Activated naive CD4-positive, alpha-beta T cell treated with anti-CD3 and anti-CD28 coated beads, Interleukin-2, amount 50 U/mL, for 72 hours (primary cell): Measurements from ENCODE around the gene ALOX5. TPM values are rescaled to one million over a fixed set of nuclear protein-coding genes. Genes with fewer than 3 reads are reported as not detected.
"Not testable (repeated sequence)": the region's sequence is repeated elsewhere in the genome, so short reads cannot be mapped to it uniquely, and the experiment has no call there.

Source experiments
- ATAC-seq, 2 donors: fragments of 150-1000 bp; cut with Tn5 transposase; 2 replicates each; pipeline ENCODE4 v1.10.0; 2021; ENCODE audit warnings: mild to moderate bottlenecking in 2 of 2, moderate library complexity in 2 of 2
- DNase-seq, 2 donors: peaks; one replicate each; pipeline ENCODE4 v3.0.0; 2021 to 2022; ENCODE audit warnings: low spot score in 2 of 2
- H3K27ac Mint-ChIP-seq, 2 donors: one replicate each; pipeline ENCODE4 v1.8.0; 2022; ENCODE audit warnings: mild to moderate bottlenecking in 2 of 2, mixed read lengths in 2 of 2
- H3K36me3 Mint-ChIP-seq, 2 donors: one replicate each; pipeline ENCODE4 v1.8.0; 2022; ENCODE audit warnings: mixed read lengths in 2 of 2
- H3K9me3 Mint-ChIP-seq, 2 donors: one replicate each; pipeline ENCODE4 v1.8.0; 2022; ENCODE audit warnings: mixed read lengths in 2 of 2
- total RNA-seq, 2 donors: library from RNA; stranded (reverse); gene quantifications; one replicate each; pipeline ENCODE4 v1.2.3, GENCODE V29; 2022

The ALOX5 gene
- 1 to 10 TPM in 1 of 2 donors, under 1 TPM in 1; 0.68 to 1.7 TPM for total RNA-seq

GRCh38 chr10:45373576-45374349 lies at the start of gene ALOX5:
Gene ALOX5, plus strand, starts transcription at chr10:45374216. Its CDS starts 64 bp downstream, at chr10:45374280.
- peak in 1 of 2 donors; percentile 22 for DNase-seq
- Mint-ChIP-seq H3K27ac (no peak within 1 kb of the TSS), H3K9me3 (no peaks in the 10 kb centered on the region), H3K36me3 (no peaks in the 10 kb centered on the region)
- peak; percentile 55 to 69 for ATAC-seq

GRCh38 chr10:45325116-45325515 lies 48.9 kb upstream of the ALOX5 start:
- no peak for ATAC-seq
- Mint-ChIP-seq H3K9me3 (peaks cover 7 to 20% of the 10 kb centered on the region in 2 donors), H3K36me3 (peaks cover 6 to 12% of the 10 kb centered on the region in 2 donors), H3K27ac (no peak overlapping the region)
- DNase-seq: no peak

GRCh38 chr10:45326864-45327263 lies 47.2 kb upstream of the ALOX5 start:
- peaks cover 0 to 12% of the 10 kb centered on the region in 2 donors for H3K9me3 Mint-ChIP-seq
- H3K36me3 Mint-ChIP-seq, DNase-seq, H3K27ac Mint-ChIP-seq, ATAC-seq: not testable (repeated sequence)

GRCh38 chr10:45331824-45332223 lies 42.2 kb upstream of the ALOX5 start:
- DNase-seq, H3K27ac Mint-ChIP-seq, H3K36me3 Mint-ChIP-seq, ATAC-seq: not testable (repeated sequence)
- peaks cover 0 to 12% of the 10 kb centered on the region in 2 donors for H3K9me3 Mint-ChIP-seq

- no peak for DNase-seq
- ATAC-seq: no peak
- H3K27ac Mint-ChIP-seq: no peak overlapping the region
- peaks cover 6 to 7% of the 10 kb centered on the region in 2 donors for H3K36me3 Mint-ChIP-seq
- H3K9me3 Mint-ChIP-seq: peaks cover 7 to 12% of the 10 kb centered on the region in 2 donors
Observed at GRCh38 chr10:45339894-45340293, 34.1 kb upstream of the ALOX5 start.

- H3K9me3 Mint-ChIP-seq: peaks cover 7 to 12% of the 10 kb centered on the region in 2 donors
- ATAC-seq, H3K36me3 Mint-ChIP-seq: not testable (repeated sequence)
Observed at GRCh38 chr10:45340420-45340819, 33.6 kb upstream of the ALOX5 start.

GRCh38 chr10:45346652-45347335 lies 27.2 kb upstream of the ALOX5 start:
- H3K27ac Mint-ChIP-seq, H3K36me3 Mint-ChIP-seq, DNase-seq, H3K9me3 Mint-ChIP-seq, ATAC-seq: not testable (repeated sequence)

More at GRCh38 chr10:45340420-45340819, 33.6 kb upstream of the ALOX5 start:
- not testable (repeated sequence) for DNase-seq, H3K27ac Mint-ChIP-seq

GRCh38 chr10:45347464-45347863 lies 26.6 kb upstream of the ALOX5 start:
- not testable (repeated sequence) for H3K36me3 Mint-ChIP-seq, H3K27ac Mint-ChIP-seq, DNase-seq, H3K9me3 Mint-ChIP-seq, ATAC-seq

GRCh38 chr10:45348196-45348765 lies 25.7 kb upstream of the ALOX5 start:
- not testable (repeated sequence) for ATAC-seq, H3K9me3 Mint-ChIP-seq, H3K36me3 Mint-ChIP-seq, DNase-seq, H3K27ac Mint-ChIP-seq

- DNase-seq (peak in 1 of 2 donors; percentile 20), ATAC-seq (peak; percentile 75 to 83)
- Mint-ChIP-seq H3K9me3 (no peaks in the 10 kb centered on the region), H3K36me3 (peaks cover 0 to 4% of the 10 kb centered on the region in 2 donors), H3K27ac (peak overlapping the region; percentile 17 to 73)
Observed at GRCh38 chr10:45353186-45353585, 20.8 kb upstream of the ALOX5 start.

GRCh38 chr10:45354261-45354660 lies 19.8 kb upstream of the ALOX5 start:
- no peak for DNase-seq
- Mint-ChIP-seq H3K27ac (no peak overlapping the region), H3K9me3 (no peaks in the 10 kb centered on the region), H3K36me3 (no peaks in the 10 kb centered on the region)
- no peak for ATAC-seq

- DNase-seq (no peak), ATAC-seq (no peak)
- Mint-ChIP-seq H3K27ac (no peak overlapping the region), H3K36me3 (no peaks in the 10 kb centered on the region), H3K9me3 (no peaks in the 10 kb centered on the region)
Observed at GRCh38 chr10:45355494-45355893, 18.5 kb upstream of the ALOX5 start.

- peaks cover 6 to 16% of the 10 kb centered on the region in 2 donors for H3K36me3 Mint-ChIP-seq
- not testable (repeated sequence) for H3K9me3 Mint-ChIP-seq, H3K27ac Mint-ChIP-seq, ATAC-seq, DNase-seq
Observed at GRCh38 chr10:45358961-45359360, 15.1 kb upstream of the ALOX5 start.

- ATAC-seq, H3K27ac Mint-ChIP-seq, DNase-seq, H3K9me3 Mint-ChIP-seq: not testable (repeated sequence)
- H3K36me3 Mint-ChIP-seq: peaks cover 6 to 16% of the 10 kb centered on the region in 2 donors
Observed at GRCh38 chr10:45361983-45362799, 11.8 kb upstream of the ALOX5 start.

- not testable (repeated sequence) for ATAC-seq, H3K9me3 Mint-ChIP-seq, DNase-seq, H3K27ac Mint-ChIP-seq, H3K36me3 Mint-ChIP-seq
Observed at GRCh38 chr10:45367643-45368042, 6.4 kb upstream of the ALOX5 start.

- DNase-seq (no peak), ATAC-seq (no peak)
- Mint-ChIP-seq H3K36me3 (peaks cover 0 to 2% of the 10 kb centered on the region in 2 donors), H3K27ac (no peak overlapping the region), H3K9me3 (no peaks in the 10 kb centered on the region)
Observed at GRCh38 chr10:45368181-45368580, 5.8 kb upstream of the ALOX5 start.
